A549 treated with GW870086 at 1 μM for 4 hours (cell line): ENCODE data around the gene NAB2. TPM values are rescaled to one million over a fixed set of nuclear protein-coding genes. Genes with fewer than 3 reads are reported as not detected.

Experiments used
- total RNA-seq: library from RNA; stranded (reverse); fragments of 200-300 nt; extraction: Qiagen RNA extraction; gene quantifications from 5 replicates; pipeline ENCODE4 v1.2.3, GENCODE V29; 2022; ENCODE audit warnings: low read depth

The NAB2 gene, protein sequence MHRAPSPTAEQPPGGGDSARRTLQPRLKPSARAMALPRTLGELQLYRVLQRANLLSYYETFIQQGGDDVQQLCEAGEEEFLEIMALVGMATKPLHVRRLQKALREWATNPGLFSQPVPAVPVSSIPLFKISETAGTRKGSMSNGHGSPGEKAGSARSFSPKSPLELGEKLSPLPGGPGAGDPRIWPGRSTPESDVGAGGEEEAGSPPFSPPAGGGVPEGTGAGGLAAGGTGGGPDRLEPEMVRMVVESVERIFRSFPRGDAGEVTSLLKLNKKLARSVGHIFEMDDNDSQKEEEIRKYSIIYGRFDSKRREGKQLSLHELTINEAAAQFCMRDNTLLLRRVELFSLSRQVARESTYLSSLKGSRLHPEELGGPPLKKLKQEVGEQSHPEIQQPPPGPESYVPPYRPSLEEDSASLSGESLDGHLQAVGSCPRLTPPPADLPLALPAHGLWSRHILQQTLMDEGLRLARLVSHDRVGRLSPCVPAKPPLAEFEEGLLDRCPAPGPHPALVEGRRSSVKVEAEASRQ
- total RNA-seq, result 12.3 to 17.1 TPM (median 16.3 TPM) in 5 replicates

DNA sequence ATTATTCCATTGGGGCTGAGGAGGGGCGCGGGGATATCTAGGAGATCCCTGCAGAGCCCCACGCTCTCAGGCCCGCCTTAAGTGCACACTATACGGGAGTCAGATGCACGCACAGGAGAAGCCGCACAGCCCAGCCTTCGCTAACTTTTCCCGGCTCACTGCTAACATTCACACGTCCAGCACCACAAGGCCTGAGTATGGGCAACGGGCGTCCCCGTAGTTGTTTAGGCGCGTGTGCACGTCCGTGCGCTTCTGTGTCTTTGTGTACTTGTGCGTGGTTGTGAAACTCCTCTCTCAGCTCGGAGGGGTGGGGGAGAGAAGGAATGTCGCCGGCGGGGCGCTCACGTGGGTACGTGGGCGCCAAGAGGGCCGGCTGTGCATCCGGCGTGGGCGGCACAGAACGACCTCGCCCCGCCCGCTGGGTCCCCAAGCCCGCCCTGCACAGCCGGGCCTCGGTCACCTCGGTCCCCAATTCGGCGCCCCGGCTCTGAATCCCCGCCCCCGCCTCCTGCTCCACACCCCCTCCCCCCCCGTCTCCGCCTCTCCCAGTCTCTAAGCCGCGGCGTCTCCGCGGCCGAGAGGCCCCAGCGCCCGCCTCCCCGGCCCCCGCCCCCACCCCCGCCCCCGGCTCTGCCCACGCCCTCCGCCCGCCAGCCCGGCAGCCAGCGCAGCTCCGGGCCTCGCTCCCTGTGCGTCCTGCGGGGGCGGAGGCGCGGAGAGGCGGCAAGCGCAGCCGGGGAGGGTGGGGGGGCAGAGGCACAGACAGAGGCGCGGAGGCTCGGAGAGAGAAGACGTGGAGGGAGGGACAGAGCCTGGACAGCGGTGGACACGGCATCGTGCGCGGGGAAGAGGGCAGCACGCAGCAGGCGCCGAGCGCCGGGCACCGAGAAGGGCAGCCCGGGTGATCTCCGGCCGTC, at the start of gene NAB2:
TSS of gene NAB2 (plus strand) at position 761 of the 917 bp plus-strand sequence. CDS start 158 bp downstream, outside the sequence.

DNA sequence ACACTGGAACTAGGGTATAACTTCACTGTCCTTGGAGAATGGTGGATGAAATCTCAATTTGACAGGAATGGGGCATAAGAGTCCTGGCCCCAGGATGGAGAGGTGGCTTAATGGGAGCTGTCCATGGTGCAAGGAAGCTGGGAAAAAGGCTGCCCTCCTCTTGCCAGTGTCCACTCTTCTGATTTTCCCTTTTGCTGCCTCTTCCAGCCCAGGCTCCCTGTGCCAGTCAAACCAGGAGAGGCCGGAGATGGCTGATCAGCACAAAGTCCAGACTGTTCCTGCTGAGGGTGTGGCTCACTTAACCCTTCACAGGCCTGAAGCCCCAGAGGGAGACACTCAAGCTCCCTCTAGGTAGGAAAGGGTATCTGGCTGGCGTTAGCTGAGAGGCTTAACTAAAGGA, 39.0 kb upstream of the NAB2 start, which contains the start of gene MYO1A:
TSS of gene MYO1A (minus strand) at position 240 of the 400 bp plus-strand sequence. CDS start 1,806 bp downstream, outside the sequence.

DNA sequence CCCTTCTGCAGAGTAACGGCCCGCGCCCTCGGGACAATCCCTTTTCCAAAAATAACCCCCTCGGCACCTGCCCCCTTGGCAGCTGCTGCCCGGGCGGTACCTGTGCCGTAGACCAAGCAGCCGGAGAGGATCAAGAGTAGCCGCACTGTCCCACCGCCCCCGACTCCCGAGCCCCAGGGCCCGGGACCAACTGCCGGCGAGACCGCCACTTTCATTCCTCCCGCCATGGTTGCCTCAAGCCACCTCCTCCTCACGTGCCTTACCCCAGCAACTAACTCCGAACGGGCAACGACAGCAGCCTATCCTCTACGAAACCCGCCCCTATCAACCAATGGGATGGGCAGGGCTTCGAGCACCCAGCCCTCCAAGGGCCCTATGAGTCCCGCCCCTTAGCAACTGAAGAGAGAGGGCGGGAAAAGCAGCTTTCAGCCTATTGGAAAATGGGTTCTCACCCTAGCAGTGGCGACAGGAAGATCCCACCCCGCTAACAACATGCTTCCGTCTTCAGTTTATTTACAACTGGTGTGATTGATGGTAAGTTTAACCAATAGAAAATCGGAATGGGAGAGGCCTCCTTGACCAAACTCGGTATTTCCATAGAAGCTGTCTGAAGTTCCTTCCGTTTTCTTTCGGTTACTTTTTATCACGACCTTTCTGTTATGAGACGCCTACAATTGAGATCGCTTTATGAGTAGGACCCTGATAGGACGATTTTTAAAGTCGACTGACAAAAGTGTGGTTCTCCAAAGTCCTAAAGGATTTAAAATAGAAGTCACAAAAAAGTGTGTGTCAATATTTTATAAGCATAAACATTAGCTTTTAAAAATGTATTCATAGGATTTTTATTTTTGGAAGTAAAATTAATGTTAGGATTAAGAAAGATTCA, 10.2 kb upstream of the NAB2 start, which contains the start of gene NEMP1:
TSS of gene NEMP1 (minus strand) at position 273 of the 886 bp plus-strand sequence. CDS start at position 227, 46 bp downstream.

DNA sequence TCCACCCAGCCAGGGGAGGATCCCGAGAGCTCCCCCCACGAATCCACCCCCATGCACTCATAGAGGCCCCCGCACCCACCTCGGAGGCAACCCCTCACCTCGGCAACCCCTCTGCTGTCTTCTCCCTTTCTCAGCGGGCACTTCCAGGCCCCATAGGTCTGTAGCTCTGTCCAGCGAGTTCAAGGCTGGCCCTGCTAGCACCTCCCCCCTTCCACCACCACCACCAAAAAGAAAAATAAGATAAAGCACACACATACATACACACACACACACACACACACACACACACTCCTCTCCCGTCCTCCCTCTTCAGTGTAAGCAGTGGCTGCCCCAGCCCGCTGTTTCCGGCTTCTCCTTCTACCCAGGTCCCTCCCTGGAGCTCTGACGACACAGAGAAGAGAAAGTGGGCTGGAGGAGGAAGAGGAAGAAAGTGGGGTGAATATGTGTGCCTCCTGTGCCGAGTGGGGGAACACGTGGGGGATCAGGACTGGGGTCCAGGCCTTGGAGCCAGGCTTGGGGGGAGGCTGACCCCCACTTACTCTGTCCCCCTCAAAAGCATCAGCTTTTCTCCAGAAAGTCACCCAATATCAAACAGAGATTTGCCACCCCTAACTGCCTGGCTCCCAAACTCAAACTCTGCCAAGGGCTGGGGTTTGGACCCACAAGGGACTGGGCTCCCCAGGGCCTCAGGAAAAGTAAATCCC, 22.3 kb downstream of the NAB2 start, which contains the start of gene STAT6:
TSS of gene STAT6 (minus strand) at position 332 of the 704 bp plus-strand sequence. CDS start 3,084 bp downstream, outside the sequence.

DNA sequence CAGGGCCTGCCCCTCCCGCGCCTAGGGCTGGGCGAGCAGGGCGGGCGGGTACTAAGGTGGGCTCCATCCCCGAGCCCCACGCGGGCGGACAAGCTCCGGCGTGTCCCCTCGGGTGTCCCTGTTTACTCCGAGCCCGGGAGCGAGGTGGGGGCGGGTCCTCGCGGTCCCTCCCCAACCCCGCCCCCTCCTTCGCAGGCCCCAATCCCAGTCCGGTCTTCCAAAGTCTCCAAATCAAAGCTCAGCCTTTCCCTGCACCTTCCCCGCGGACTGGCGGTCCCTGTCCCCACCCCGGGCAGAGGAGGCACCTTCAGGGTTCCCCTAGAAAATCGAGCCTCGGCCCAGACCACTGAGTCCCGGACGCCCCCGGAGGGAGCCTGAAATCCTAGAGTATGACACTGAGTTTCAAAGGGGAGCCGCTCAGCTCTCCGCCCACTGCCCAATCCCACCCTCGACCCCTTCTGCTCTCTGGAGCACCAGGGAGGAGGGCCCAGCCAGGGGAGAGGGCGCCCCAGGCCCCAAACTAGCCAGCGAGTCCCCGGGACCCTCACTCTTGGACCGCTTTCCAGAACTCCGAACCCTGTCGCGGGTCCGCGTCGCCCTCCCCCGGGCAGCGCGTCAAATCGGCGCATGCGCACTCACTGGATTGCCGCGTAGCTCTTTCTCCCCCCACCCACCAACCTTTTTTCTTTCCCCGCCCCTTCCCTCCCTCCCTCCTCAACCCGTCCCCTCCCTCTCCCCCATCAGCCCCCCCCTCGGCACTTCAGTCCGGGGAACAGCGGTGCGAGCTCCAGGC, 39.0 kb downstream of the NAB2 start, which contains the start of gene LRP1:
TSS of gene LRP1 (plus strand) at position 758 of the 793 bp plus-strand sequence. CDS start 482 bp downstream, outside the sequence.

Other genes starting within 250 kb of the NAB2 start
- 0.09 TPM in 1 of 5 replicates, not detected in the others for gene SDR9C7, start 154.7 kb upstream of the NAB2 start, total RNA-seq
- 0.05 to 0.13 TPM (median 0.12 TPM) in 4 of 5 replicates, not detected in the other for gene RDH16, start 131.5 kb upstream of the NAB2 start, total RNA-seq
- gene ZBTB39, start 82.6 kb upstream of the NAB2 start, total RNA-seq, result 4.1 to 6.0 TPM (median 5.6 TPM) in 5 replicates
- gene TAC3, start 72.6 kb upstream of the NAB2 start, total RNA-seq, result 0.17 to 0.63 TPM (median 0.19 TPM) in 3 of 5 replicates, not detected in the others
- 0.14 to 0.71 TPM (median 0.33 TPM) in 5 replicates for gene MYO1A, start 39.0 kb upstream of the NAB2 start, total RNA-seq
- gene NEMP1, start 10.3 kb upstream of the NAB2 start, total RNA-seq, result 12.3 to 16.2 TPM (median 13.9 TPM) in 5 replicates
- gene STAT6, start 22.2 kb downstream of the NAB2 start, total RNA-seq, result 39.9 to 51.4 TPM (median 44.9 TPM) in 5 replicates
- 14.4 to 18.2 TPM (median 16.0 TPM) in 5 replicates for gene LRP1, start 39.4 kb downstream of the NAB2 start, total RNA-seq
- gene LRP1-AS, start 58.5 kb downstream of the NAB2 start, total RNA-seq, result not detected in 5 replicates
- 4.1 to 5.8 TPM (median 5.1 TPM) in 5 replicates for gene NXPH4, start 127.7 kb downstream of the NAB2 start, total RNA-seq
- 111 to 127 TPM (median 124 TPM) in 5 replicates for gene SHMT2, start 140.6 kb downstream of the NAB2 start, total RNA-seq
- 0.15 to 0.49 TPM (median 0.26 TPM) in 5 replicates for gene STAC3, start 162.1 kb downstream of the NAB2 start, total RNA-seq